GM23338 (cell line): ENCODE measurements around the gene MATN3. TPM values are rescaled to one million over a fixed set of nuclear protein-coding genes. Genes with fewer than 3 reads are reported as not detected.

Experiments
- ATAC-seq: fragments of 200-7000 bp; cut with Tn5 transposase; 3 replicates; pipeline ENCODE4 v1.9.1; 2020
- DNase-seq: peaks from one replicate; pipeline ENCODE4 v3.0.0-alpha.2; 2015; ENCODE audit warnings: low spot score
- H2AFZ ChIP-seq: fragments of 200-600 bp; sonication (generic); 2 replicates; pipeline ENCODE4 v1.8.0; 2016; ENCODE audit warnings: antibody characterized with exemption, mild to moderate bottlenecking, moderate library complexity
- H3F3A ChIP-seq: fragments of 200-600 bp; sonication (generic); replicated peaks from 2 replicates; pipeline ENCODE4 v1.8.0; 2017; ENCODE audit warnings: antibody characterized with exemption, mixed run types, low read depth
- H3K27ac ChIP-seq: fragments of 200-600 bp; sonication (generic); 2 replicates; pipeline ENCODE4 v1.6.1; 2016; ENCODE audit warnings: low read depth
- H3K27me3 ChIP-seq: fragments of 200-600 bp; sonication (generic); 2 replicates; pipeline ENCODE4 v1.8.0; 2016; ENCODE audit warnings: mild to moderate bottlenecking, mixed run types, moderate library complexity; ENCODE audit not compliant: insufficient read depth
- H3K36me3 ChIP-seq: fragments of 200-600 bp; sonication (generic); 2 replicates; pipeline ENCODE4 v1.8.0; 2016; ENCODE audit warnings: mild to moderate bottlenecking; ENCODE audit not compliant: insufficient read depth
- H3K4me1 ChIP-seq: fragments of 200-600 bp; sonication (generic); 2 replicates; pipeline ENCODE4 v1.8.0; 2016; ENCODE audit warnings: mild to moderate bottlenecking, moderate library complexity; ENCODE audit not compliant: insufficient read depth
- H3K4me2 ChIP-seq: fragments of 200-600 bp; sonication (generic); 2 replicates; pipeline ENCODE4 v1.7.1; 2017; ENCODE audit warnings: mixed run types
- H3K4me3 ChIP-seq: fragments of 200-600 bp; sonication (generic); 2 replicates; pipeline ENCODE4 v1.6.1; 2016; ENCODE audit warnings: mixed run types
- H3K79me2 ChIP-seq: fragments of 200-600 bp; sonication (generic); replicated peaks from 2 replicates; pipeline ENCODE4 v1.8.0; 2017; ENCODE audit warnings: mild to moderate bottlenecking; ENCODE audit not compliant: insufficient read depth
- H3K9me2 ChIP-seq: fragments of 200-600 bp; sonication (generic); 2 replicates; pipeline ENCODE4 v1.8.0; 2017; ENCODE audit not compliant: insufficient read depth
- H4K20me1 ChIP-seq: fragments of 200-600 bp; sonication (generic); replicated peaks from 2 replicates; pipeline ENCODE4 v1.8.0; 2017; ENCODE audit warnings: mild to moderate bottlenecking; ENCODE audit not compliant: insufficient read depth
- H3K27ac Mint-ChIP-seq: 2 replicates; pipeline ENCODE4 v1.8.0; 2020; ENCODE audit warnings: inconsistent platforms, mild to moderate bottlenecking, moderate library complexity, mixed read lengths
- H3K27me3 Mint-ChIP-seq: 3 replicates; pipeline ENCODE4 v1.8.0; 2022; ENCODE audit warnings: low read depth, mild to moderate bottlenecking, moderate library complexity, mixed read lengths, inconsistent platforms; ENCODE audit not compliant: insufficient read depth, poor library complexity
- H3K36me3 Mint-ChIP-seq: 3 replicates; pipeline ENCODE4 v1.8.0; 2021; ENCODE audit warnings: low read depth, mild to moderate bottlenecking, inconsistent platforms, moderate library complexity, mixed read lengths
- H3K4me1 Mint-ChIP-seq: 3 replicates; pipeline ENCODE4 v1.8.0; 2020; ENCODE audit warnings: mild to moderate bottlenecking, inconsistent platforms, mixed read lengths
- H3K4me3 Mint-ChIP-seq: 3 replicates; pipeline ENCODE4 v1.8.0; 2021; ENCODE audit warnings: moderate library complexity, mild to moderate bottlenecking, inconsistent platforms, mixed read lengths
- H3K9me3 Mint-ChIP-seq: 3 replicates; pipeline ENCODE4 v1.8.0; 2020; ENCODE audit warnings: moderate library complexity, mild to moderate bottlenecking, inconsistent platforms, mixed read lengths
- CTCF ChIP-seq, 2 experiments: fragments of 200-600 bp in 1 of 2; sonication (generic) in 1 of 2; conservative IDR thresholded peaks; 2 replicates each; pipeline versions ENCODE4 v1.5.1 to v1.6.1; 2016 to 2017; ENCODE audit warnings: antibody characterized with exemption in 2 of 2, low read depth in 2 of 2, mild to moderate bottlenecking in 2 of 2, moderate library complexity in 1 of 2
- ZNF462 ChIP-seq: fragments of 250-450 bp; sonication (Bioruptor Pico); IDR thresholded peaks from 2 replicates; pipeline ENCODE4 v1.5.0; 2020; ENCODE audit warnings: mild to moderate bottlenecking, moderate library complexity
- polyA plus RNA-seq: library from polyadenylated mRNA; unstranded; fragments of >200 nt; fragmentation: Nextera tagmentation; extraction: Ambion mirVana; gene quantifications from 2 replicates; pipeline ENCODE4 v1.2.1, GENCODE V29; 2016
- total RNA-seq: library from RNA; depleted of rRNA; stranded (reverse); fragments of >200 nt; shearing (Covaris generic); gene quantifications from 2 replicates; pipeline ENCODE4 v1.2.3, GENCODE V29; 2014

MATN3 gene
- total and polyA plus RNA-seq, 2 experiments from 2014 or later = 4.6 to 6.4 TPM

GRCh38 chr2:19955544-19956422 is 56.7 kb downstream of the MATN3 start:
- no peaks in the 10 kb centered on the region for H3K9me2 ChIP-seq
- Mint-ChIP-seq H3K36me3 (peaks cover 11% of the 10 kb centered on the region; the same call in 1 of the 3 replicates), H3K9me3 (no peaks in the 10 kb centered on the region), H3K4me3 (no peak overlapping the region), H3K4me1 (no peaks in the 10 kb centered on the region), H3K27me3 (no peaks in the 10 kb centered on the region), H3K27ac (no peak overlapping the region)
- H3K79me2 ChIP-seq = no peaks in the 10 kb centered on the region
- ATAC-seq (peak; percentile 99), DNase-seq (peak; percentile 90)
- no peak overlapping the region for H3K4me2 ChIP-seq
- no peaks in the 10 kb centered on the region for H3F3A ChIP-seq
- TF ChIP-seq ZNF462 (CRISPR knock-in tag) (no peak), CTCF (conservative IDR thresholded peaks at IDR 0.05; ENCODE audit: low read depth in 2 of 2) (peak; percentile 77 to 89)
- H3K27ac ChIP-seq = no peak overlapping the region
- H3K4me3 ChIP-seq = no peak overlapping the region
- no peak overlapping the region for H2AFZ ChIP-seq
- H3K27me3 ChIP-seq = no peaks in the 10 kb centered on the region
- H3K36me3 ChIP-seq = peaks cover 7% of the 10 kb centered on the region; the same call in 1 of the 2 replicates
- H4K20me1 ChIP-seq = no peaks in the 10 kb centered on the region
- no peaks in the 10 kb centered on the region for H3K4me1 ChIP-seq
